Heart left ventricle (tissue), 13 donors: ENCODE results near the gene MGAT3.

Experiments used
- CTCF ChIP-seq, 12 donors: fragments of 200-600 bp; sonication (generic) in 4 of 12; IDR thresholded peaks; one replicate each; pipeline versions ENCODE4 v1.5.0 to v1.8.0; 2018 to 2022; ENCODE audit warnings: antibody characterized with exemption in 12 of 12, mild to moderate bottlenecking in 5 of 12
- POLR2A ChIP-seq, 2 donors: fragments of 450-650 bp; IDR thresholded peaks; one replicate each; pipeline ENCODE4 v1.6.1; 2017; ENCODE audit warnings: antibody characterized with exemption in 2 of 2, mild to moderate bottlenecking in 2 of 2, moderate library complexity in 2 of 2
- donor health status: ischemic (EF 13 %, LVEDD 7.1; RV severe dilation, severe dysfunction).
- donor health status: DM: no; HTN: yes; CAD: no.
- donor health status: DM: no; HTN: no; CAD: no.
- donor health status: ischemic (EF 25% LVEDD 6.9; RV normal size, moderate dysfunction).
- donor health status: ischemic (EF 25% LVEDD 5.7; RV mildly dilated, moderate dysfunction).
- donor health status: ischemic (EF 35%, LVEDD 5.7; RV mildly dilated, moderate dysfunction).
- donor health status: nonischemic (EF 11% LVEDD 7.7; RV severe dilation, severe dysfunction).
- donor health status: DM: yes; HTN: yes; CAD: no.
- donor health status: PGD.
- donor health status: ischemic (EF 29% LVEDD 5.4; RV normal size, mild dysfunction).
- donor health status: nonischemic (EF 23%, LVEDD 6.1; RV moderate dilation, normal function).

DNA sequence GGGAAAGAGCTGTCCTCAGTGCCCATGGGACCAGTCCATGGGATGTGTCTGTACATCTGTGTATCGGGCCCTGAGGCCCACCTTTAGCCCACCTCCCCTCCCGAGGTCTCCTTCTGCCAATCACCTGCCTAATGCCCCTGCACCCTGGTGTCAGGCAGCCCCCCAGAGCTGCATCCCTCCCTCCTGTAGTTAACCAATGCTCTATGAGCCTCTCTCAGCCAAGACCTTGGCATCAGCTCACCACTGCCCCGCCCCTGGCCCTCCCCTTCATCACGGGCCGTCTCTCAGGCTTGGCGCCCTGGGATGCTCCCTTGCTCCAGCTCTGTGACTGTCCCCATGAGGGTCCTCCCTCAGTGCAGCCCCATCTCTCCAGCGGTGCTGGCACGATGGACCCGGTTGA, 18.5 kb downstream of the MGAT3 start:
- TF ChIP-seq CTCF (IDR thresholded peaks at IDR 0.05): no peak
- no peak for TF ChIP-seq POLR2A (IDR thresholded peaks at IDR 0.05)
